Activated CD8-positive, alpha-beta T cell treated with anti-CD3 and anti-CD28 coated beads, Interleukin-2, amount 10 ng/mL, durations not matched to agents 7 days and 5 days (primary cell): ENCODE measurements around the gene ADAM19. TPM values are rescaled to one million over a fixed set of nuclear protein-coding genes. Genes with fewer than 3 reads are reported as not detected.
A peak's percentile ranks its signal among the peaks of the same experiment; 100 is the strongest.

ENCODE experiments used
- ATAC-seq: fragments of 150-1000 bp; cut with Tn5 transposase; one replicate; pipeline ENCODE4 v1.10.0; 2021; ENCODE audit warnings: moderate library complexity
- CTCF ChIA-PET: fragments of 350-600 bp; sonication (Branson Sonifier 250); formaldehyde crosslinking; loops from one replicate; lab custom pipeline; 2021; ENCODE audit warnings: antibody characterized with exemption; lab: Charles Lee
- POLR2A ChIA-PET: fragments of 350-600 bp; sonication (Branson Sonifier 250); formaldehyde crosslinking; loops from one replicate; lab custom pipeline; 2021; ENCODE audit warnings: antibody characterized with exemption; lab: Charles Lee
- DNase-seq: peaks from one replicate; pipeline ENCODE4 v3.0.0-alpha.2; 2020
- H3K27ac Mint-ChIP-seq: one replicate; pipeline ENCODE4 v1.8.0; 2021; ENCODE audit warnings: mild to moderate bottlenecking, mixed read lengths
- H3K27me3 Mint-ChIP-seq: one replicate; pipeline ENCODE4 v1.8.0; 2021; ENCODE audit warnings: low read depth, mixed read lengths
- H3K36me3 Mint-ChIP-seq: one replicate; pipeline ENCODE4 v1.8.0; 2021; ENCODE audit warnings: low read depth, mixed read lengths
- H3K4me1 Mint-ChIP-seq: one replicate; pipeline ENCODE4 v1.8.0; 2021; ENCODE audit warnings: low read depth, mixed read lengths
- H3K4me3 Mint-ChIP-seq: one replicate; pipeline ENCODE4 v1.8.0; 2021; ENCODE audit warnings: mild to moderate bottlenecking, mixed read lengths
- H3K9me3 Mint-ChIP-seq: one replicate; pipeline ENCODE4 v1.8.0; 2022; ENCODE audit warnings: mixed read lengths; ENCODE audit not compliant: insufficient read depth
- total RNA-seq, 2 experiments: library from RNA; stranded (reverse); gene quantifications; one replicate each; pipeline ENCODE4 v1.2.3, GENCODE V29; 2021

ADAM19 gene
- total RNA-seq, 2 experiments from 2014 or later, result 77.7 to 80.6 TPM

DNA sequence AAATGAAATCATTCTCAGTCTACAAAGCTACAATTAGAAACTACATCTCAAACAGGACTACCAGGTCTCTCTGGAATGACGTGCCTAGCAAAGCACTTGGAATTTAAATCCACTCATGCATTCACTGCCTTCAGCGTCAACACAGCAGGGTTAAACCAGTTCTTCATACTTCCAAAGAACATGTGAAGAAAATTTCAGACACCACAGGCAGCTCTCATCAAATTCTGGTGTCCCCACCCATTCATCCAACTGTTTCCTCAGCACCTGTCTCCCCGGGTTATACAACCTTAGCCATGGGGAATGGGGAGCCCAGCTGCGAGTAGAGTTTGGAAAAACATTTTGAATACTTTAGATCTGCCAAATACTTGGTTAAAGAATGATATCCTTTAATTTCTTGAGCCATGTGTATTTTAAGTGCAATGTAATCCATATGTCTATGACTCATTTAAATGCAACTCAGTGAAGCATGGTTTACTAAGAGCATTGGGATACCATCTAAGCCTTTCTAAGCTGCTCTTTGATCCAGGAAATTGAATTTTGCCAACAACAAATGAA is 17.5 kb downstream of the ADAM19 start:
- H3K36me3 Mint-ChIP-seq, result peaks cover 71% of the 10 kb centered on the region
- ChIA-PET POLR2A (no interaction called here), CTCF (interaction anchor here (0.8 to 1.9 kb wide), 3 partner anchors 12 to 185 kb away, joined by 3 to 6 read pairs (median 6); partner anchors contain the start of gene LSM11)
- H3K4me3 Mint-ChIP-seq, result no peak overlapping the region
- DNase-seq (no peak), ATAC-seq (no peak)
- no peaks in the 10 kb centered on the region for H3K9me3 Mint-ChIP-seq
- peaks cover 57% of the 10 kb centered on the region for H3K4me1 Mint-ChIP-seq
- no peaks in the 10 kb centered on the region for H3K27me3 Mint-ChIP-seq
- no peak overlapping the region for H3K27ac Mint-ChIP-seq

DNA sequence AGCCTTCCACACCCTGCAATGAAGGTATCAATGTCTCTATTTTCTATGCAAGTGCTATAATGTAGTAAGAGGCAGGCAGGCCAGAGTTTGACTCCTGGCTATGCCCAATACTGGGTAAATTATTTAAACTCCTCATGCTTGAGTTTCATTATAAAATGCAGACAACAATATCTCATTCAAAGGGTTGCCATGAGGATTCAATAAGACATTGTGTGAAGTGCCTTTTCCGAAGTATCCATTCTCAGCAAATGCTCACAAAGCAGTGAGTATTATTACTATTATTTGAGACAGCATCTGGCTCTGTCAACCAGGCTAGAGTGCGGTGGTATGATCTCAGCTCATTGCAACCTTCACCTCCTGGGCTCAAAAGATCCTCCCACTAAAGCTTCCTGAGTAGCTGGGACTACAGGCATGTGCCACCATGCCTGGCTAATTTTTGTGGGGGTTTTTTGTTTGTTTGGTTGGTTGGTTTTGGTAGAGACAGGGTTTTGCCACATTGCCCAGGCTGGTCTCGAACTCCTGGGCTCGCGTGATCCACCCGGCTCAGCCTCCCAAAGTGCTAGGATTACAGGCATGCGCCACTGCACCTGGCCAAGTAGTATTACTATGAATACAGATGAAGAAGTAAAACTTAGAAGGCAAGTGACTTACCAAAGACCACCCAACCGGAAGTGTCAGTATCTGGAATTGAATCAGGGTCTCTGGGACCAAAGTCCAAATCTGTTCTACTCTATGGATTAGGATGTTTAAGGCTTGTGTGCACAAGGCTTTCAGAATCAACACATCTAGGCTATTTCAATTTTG is 18.8 kb downstream of the ADAM19 start:
- no peak for ATAC-seq
- H3K4me3 Mint-ChIP-seq, result no peak overlapping the region
- POLR2A ChIA-PET, result no interaction called here
- H3K9me3 Mint-ChIP-seq, result no peaks in the 10 kb centered on the region
- H3K27me3 Mint-ChIP-seq, result no peaks in the 10 kb centered on the region
- no peak for DNase-seq
- CTCF ChIA-PET, result interaction anchor here (1.0 kb wide), 1 partner anchor 78 kb away, joined by 4 read pairs; no protein-coding TSS in a partner anchor
- peaks cover 58% of the 10 kb centered on the region for H3K4me1 Mint-ChIP-seq
- peaks cover 68% of the 10 kb centered on the region for H3K36me3 Mint-ChIP-seq
- no peak overlapping the region for H3K27ac Mint-ChIP-seq

DNA sequence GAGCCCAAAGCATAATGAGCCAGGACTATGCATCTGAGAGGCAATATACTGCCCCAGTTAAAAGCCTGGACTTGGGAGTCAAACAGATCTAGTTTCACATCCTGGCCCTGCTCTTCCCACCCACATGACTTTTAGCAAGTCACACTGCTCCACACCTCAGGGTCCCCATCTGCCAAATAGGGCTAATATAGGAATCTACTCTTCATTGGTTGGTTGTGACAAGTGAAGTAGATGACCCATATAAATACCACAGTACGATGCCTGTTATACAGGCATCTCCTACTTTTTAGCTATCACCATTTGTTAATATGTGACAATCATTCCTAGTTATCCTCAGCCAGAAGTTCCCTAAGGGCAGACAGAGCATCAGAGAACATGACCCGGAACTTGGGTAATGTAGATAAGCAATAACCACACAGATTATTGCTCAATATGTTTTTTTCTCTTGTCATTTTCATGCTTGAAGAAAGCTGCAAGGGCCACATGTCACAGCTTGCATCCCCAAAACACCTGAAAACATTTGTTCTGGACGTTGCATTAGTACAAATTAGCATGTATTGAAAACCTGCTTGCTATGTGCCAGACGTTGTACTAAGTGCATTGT is 20.4 kb downstream of the ADAM19 start:
- Mint-ChIP-seq H3K4me3 (no peak overlapping the region), H3K27me3 (no peaks in the 10 kb centered on the region), H3K36me3 (peaks cover 68% of the 10 kb centered on the region), H3K4me1 (peaks cover 63% of the 10 kb centered on the region), H3K9me3 (peaks cover 4% of the 10 kb centered on the region), H3K27ac (peak overlapping the region; percentile 33)
- ChIA-PET CTCF (interaction anchor here (0.8 to 1.4 kb wide), 2 partner anchors 10 to 12 kb away, joined by 4 to 5 read pairs; no protein-coding TSS in a partner anchor), POLR2A (no interaction called here)
- ATAC-seq (no peak), DNase-seq (no peak)

DNA sequence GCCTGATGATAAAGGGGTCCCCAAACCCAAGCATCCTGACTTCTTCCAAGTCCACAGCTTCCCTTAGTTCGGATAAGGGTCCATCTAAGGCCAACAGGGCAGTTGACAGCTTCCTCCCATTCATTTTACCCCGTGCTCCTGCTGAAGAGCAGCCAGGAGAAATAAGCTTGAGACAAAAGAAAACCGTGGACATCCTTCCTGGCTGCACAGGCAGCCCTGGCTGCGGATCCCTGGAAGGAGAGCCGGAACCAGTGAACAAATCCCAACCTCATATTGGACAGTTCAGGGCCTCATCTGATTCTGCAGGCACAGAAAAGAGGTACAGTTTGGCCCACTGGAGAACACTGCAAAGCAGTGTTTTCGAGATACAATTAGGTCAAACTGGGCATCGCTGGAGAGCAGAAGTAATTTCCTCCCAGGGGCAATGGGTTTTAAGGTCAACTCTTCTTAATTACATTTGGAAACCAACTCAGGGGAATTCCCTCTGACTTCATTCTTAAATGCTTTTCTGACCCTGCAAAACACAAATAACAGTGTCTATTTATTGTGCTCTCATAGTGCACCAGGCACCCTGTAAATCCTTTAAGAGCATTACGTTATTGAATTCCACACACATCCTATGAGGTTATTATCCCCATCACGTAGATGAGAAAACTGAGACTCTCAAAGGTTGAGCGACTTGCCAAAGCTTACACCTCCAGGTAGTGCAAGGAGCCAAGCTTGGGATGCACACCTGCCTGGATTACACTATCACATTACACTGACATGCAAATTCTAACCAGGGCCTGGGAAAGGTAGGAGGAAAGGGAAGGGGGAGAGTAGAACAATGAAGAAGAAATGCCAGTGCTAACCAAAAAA is 21.2 kb downstream of the ADAM19 start:
- peaks cover 4% of the 10 kb centered on the region for H3K9me3 Mint-ChIP-seq
- H3K4me3 Mint-ChIP-seq, result no peak overlapping the region
- H3K4me1 Mint-ChIP-seq, result peaks cover 67% of the 10 kb centered on the region
- ChIA-PET POLR2A (interaction anchor here (0.8 kb wide), 1 partner anchor 13 kb away, joined by 3 read pairs; no protein-coding TSS in a partner anchor), CTCF (interaction anchor here (0.8 kb wide), 1 partner anchor 12 kb away, joined by 4 read pairs; no protein-coding TSS in a partner anchor)
- peaks cover 68% of the 10 kb centered on the region for H3K36me3 Mint-ChIP-seq
- no peak for DNase-seq
- H3K27me3 Mint-ChIP-seq, result no peaks in the 10 kb centered on the region
- no peak for ATAC-seq
- peak overlapping the region; percentile 33 for H3K27ac Mint-ChIP-seq

DNA sequence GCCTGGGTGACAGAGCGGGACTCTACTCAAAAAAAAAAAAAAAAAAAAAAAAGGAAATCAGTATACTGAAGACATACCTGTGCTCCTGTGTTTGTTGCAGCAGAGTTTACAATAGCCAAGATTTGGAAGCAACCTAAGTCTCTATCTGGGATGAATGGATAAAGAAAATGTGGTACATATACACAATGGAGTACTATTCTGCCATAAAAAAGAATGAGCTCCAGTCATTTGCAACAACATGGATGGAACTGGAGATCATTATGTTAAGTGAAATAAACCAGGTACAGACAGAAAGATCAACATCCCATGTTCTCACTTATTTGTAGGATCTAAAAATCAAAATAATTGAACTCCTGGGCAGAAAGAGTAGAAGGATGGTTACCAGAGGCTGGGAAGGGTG is 22.9 kb downstream of the ADAM19 start:
- peaks cover 74% of the 10 kb centered on the region for H3K4me1 Mint-ChIP-seq
- no peaks in the 10 kb centered on the region for H3K27me3 Mint-ChIP-seq
- peaks cover 4% of the 10 kb centered on the region for H3K9me3 Mint-ChIP-seq
- H3K27ac Mint-ChIP-seq, result no peak overlapping the region
- peaks cover 69% of the 10 kb centered on the region for H3K36me3 Mint-ChIP-seq
- CTCF ChIA-PET, result no interaction called here
- DNase-seq (no peak), ATAC-seq (no peak)
- no peak overlapping the region for H3K4me3 Mint-ChIP-seq
- POLR2A ChIA-PET, result no interaction called here

DNA sequence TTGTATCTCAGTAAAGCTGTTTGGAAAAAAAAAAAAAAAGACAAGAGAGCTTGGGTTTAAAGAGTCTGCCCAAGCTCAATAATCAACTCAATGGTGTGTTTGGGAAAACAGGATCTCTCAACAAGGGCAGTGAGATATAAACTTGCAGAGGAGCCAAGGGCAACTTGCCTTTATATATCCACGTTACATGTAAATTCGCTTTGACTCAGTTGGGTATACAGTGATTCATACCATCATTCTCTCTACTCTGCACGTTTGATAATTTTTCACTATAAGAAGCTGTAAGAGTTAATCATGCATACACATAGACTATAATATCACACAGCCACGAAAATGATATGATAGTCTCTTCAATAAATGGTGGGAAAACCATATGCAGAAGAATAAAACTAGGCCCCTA is 24.9 kb downstream of the ADAM19 start:
- Mint-ChIP-seq H3K4me3 (no peak overlapping the region), H3K27me3 (no peaks in the 10 kb centered on the region), H3K9me3 (peaks cover 4% of the 10 kb centered on the region), H3K36me3 (peaks cover 74% of the 10 kb centered on the region), H3K27ac (no peak overlapping the region), H3K4me1 (peaks cover 80% of the 10 kb centered on the region)
- DNase-seq, result no peak
- no peak for ATAC-seq
- ChIA-PET POLR2A (no interaction called here), CTCF (interaction anchor here (1.2 to 2.2 kb wide), 2 partner anchors 119 to 192 kb away, joined by 3 to 8 read pairs; no protein-coding TSS in a partner anchor)

DNA sequence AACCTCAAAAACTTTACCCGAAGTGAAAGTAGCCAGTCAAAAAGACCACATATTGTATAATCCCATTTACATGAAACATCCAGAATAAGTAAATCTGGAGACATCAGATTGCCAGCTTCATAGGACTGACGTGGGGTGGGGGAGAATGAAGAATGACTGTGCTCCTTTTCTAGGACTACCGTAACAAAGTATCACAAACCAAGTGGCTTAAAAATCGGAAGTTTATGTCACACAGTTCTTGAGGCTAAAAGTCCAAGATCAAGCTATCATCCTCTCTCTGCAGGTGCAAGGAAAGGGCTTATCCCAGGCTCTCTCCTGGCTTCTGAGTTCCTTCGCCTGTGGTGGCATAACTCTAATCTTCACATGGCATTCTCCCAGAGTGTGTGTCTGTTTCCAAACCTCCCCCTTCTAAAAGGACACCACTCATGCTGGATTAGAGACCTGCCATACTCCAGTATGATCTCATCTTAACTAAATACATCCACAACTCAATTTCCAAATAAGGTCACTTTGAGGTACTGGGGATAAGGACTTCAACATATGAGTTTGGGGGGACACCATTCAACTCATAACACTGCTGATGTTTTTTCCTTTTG is 25.5 kb downstream of the ADAM19 start:
- no peak for ATAC-seq
- no peak for DNase-seq
- Mint-ChIP-seq H3K4me1 (peaks cover 80% of the 10 kb centered on the region), H3K27me3 (no peaks in the 10 kb centered on the region), H3K36me3 (peaks cover 75% of the 10 kb centered on the region), H3K4me3 (no peak overlapping the region), H3K27ac (no peak overlapping the region), H3K9me3 (peaks cover 4% of the 10 kb centered on the region)
- ChIA-PET CTCF (interaction anchor here (1.4 to 2.2 kb wide), 2 partner anchors 118 to 193 kb away, joined by 3 to 8 read pairs; no protein-coding TSS in a partner anchor), POLR2A (no interaction called here)

DNA sequence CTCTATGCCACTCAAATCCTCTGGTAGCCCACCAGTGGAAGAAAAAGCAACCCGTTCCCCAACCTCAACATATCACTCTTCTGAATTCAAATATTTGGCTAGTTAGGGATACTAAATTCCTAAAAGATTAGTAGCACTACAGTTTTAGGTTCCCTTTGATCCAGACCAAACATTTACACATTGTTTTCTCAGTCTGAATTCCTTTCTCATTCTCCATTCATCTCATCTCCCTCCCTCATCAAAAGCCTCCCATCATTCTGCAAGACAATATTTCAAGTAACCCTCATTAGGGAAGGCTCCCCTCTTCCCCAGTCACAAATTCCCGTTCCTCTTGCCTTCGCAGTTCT is 26.3 kb downstream of the ADAM19 start:
- POLR2A ChIA-PET, result no interaction called here
- CTCF ChIA-PET, result interaction anchor here (0.7 to 2.2 kb wide), 3 partner anchors 24 to 194 kb away, joined by 3 to 8 read pairs (median 3); no protein-coding TSS in a partner anchor
- peaks cover 75% of the 10 kb centered on the region for H3K36me3 Mint-ChIP-seq
- peak overlapping the region; percentile 58 for H3K27ac Mint-ChIP-seq
- H3K4me3 Mint-ChIP-seq, result no peak overlapping the region
- no peaks in the 10 kb centered on the region for H3K27me3 Mint-ChIP-seq
- peaks cover 80% of the 10 kb centered on the region for H3K4me1 Mint-ChIP-seq
- peaks cover 4% of the 10 kb centered on the region for H3K9me3 Mint-ChIP-seq
- DNase-seq (no peak), ATAC-seq (no peak)

DNA sequence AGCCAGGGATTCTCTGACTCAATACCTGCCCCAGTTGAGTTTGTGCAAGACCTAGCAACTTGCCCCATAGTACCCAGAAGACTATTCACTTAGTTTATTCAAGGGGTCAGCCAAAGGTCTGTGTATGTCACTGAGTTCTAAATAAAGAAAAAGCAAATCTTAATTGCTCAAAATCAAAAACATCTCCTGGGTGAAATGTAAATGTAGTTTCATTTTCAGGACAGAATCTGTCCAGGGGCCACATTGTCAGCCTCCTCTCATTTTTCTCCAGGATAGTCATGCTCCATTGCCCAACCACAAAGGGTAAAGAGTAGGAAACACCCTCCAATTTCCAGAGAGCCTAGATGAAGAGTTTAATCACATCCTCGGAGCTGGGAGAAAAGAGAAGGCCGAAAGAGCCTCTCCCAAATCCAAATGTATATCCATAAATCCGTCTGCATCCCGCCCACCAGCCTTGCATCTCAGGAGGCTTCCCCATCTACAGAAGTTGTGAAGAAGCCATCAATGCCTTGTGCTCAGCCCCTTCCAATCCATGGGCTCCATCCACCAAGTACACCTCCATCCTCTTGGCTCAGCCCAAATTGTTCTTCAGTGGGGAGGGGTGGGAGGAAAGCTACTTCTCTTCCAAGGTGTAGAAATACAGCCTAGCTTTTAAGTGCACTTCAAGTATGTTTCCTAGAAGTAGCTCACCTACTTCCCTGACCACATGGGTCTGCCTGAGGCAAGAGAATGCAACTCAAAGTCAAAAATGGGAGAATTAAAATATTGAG is 26.9 kb downstream of the ADAM19 start:
- peaks cover 4% of the 10 kb centered on the region for H3K9me3 Mint-ChIP-seq
- DNase-seq, result no peak
- H3K4me3 Mint-ChIP-seq, result peak overlapping the region; percentile 5
- CTCF ChIA-PET, result interaction anchor here (0.7 to 2.2 kb wide), 3 partner anchors 24 to 194 kb away, joined by 3 to 8 read pairs (median 3); no protein-coding TSS in a partner anchor
- POLR2A ChIA-PET, result no interaction called here
- peaks cover 83% of the 10 kb centered on the region for H3K4me1 Mint-ChIP-seq
- no peaks in the 10 kb centered on the region for H3K27me3 Mint-ChIP-seq
- ATAC-seq, result no peak
- H3K36me3 Mint-ChIP-seq, result peaks cover 74% of the 10 kb centered on the region
- peak overlapping the region; percentile 66 for H3K27ac Mint-ChIP-seq

DNA sequence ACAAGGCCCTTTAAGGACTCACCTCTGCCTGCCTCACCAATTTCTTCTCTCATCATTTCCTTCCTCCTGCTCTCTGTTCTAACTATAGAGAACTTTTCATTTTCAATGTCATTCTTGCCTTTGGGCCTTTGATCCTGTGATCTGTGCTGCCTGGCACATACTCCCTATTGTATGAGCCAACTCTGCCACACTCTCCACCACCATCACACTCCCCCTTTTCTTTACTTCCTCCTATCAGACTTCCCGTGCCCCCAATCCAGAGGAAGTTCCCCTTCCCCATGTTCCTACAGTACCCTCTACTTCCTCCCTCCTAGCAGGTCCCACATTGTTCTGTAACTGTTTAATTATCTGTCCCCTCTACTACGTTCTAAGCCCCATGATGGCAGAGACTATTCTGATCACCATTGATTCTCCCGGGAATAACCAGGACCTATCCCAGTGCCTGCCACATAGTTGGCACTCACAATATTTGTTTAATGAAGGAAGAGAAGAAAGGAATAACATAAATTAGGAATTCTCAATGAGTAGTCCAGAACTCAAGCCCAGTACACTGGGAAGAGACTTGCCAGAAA is 27.5 kb downstream of the ADAM19 start:
- Mint-ChIP-seq H3K36me3 (peaks cover 78% of the 10 kb centered on the region), H3K27me3 (no peaks in the 10 kb centered on the region), H3K4me3 (peak overlapping the region; percentile 6), H3K27ac (peak overlapping the region; percentile 66), H3K4me1 (peaks cover 89% of the 10 kb centered on the region), H3K9me3 (peaks cover 4% of the 10 kb centered on the region)
- ATAC-seq, result no peak
- ChIA-PET POLR2A (no interaction called here), CTCF (no interaction called here)
- no peak for DNase-seq
